ENCODE results near the gene SKAP2.
"Not testable (repeated sequence)": the region's sequence is repeated elsewhere in the genome, so short reads cannot be mapped to it uniquely, and the experiment has no call there.

SKAP2 gene

GRCh38 chr7:26857506-26858240 is 6.7 kb downstream of the SKAP2 start:
- in situ Hi-C loops (cut with MboI; ENCODE audit: low sequenced_read_pairs) = no loop called here

GRCh38 chr7:26857170-26857505 is 7.3 kb downstream of the SKAP2 start:
- in situ Hi-C loops (cut with MboI; ENCODE audit: low sequenced_read_pairs) = no loop called here

DNA sequence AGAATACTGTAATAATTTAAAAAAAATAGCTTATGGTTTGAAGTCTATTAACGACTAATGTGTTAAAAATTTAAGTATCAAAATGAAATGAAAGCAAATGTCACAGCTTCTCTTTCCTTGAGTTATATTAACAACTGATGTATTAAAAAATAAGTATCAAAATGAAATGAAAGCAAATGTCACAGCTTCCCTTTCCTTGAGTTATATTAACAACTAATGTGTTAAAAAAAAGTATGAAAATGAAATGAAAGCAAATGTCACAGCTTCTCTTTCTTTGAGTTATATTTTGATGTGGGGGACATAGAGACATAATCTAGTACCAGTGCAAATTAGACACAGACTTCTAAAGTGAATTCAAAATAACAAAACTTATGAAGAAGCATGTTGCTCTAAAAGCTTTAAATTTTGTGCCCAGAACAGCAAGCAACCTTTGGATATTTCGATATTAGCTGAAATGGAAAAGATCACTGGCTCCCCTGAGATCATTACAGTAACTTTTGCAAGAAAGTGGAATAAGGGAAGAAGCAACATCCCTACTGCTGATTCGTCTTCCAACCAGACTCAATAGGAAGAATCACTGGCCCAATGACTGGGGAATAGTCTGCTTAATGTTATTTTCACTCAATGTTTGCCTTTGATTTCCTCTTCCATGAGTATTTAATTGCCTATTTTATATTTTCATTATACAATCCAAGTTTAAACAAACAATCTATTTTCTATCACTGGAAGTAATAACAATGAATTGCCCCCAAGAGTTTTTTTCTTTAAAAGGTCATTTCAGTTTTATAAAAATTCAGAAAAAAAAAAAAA is 8.0 kb downstream of the SKAP2 start:
- in situ Hi-C loops (cut with MboI; ENCODE audit: low sequenced_read_pairs) = no loop called here

DNA sequence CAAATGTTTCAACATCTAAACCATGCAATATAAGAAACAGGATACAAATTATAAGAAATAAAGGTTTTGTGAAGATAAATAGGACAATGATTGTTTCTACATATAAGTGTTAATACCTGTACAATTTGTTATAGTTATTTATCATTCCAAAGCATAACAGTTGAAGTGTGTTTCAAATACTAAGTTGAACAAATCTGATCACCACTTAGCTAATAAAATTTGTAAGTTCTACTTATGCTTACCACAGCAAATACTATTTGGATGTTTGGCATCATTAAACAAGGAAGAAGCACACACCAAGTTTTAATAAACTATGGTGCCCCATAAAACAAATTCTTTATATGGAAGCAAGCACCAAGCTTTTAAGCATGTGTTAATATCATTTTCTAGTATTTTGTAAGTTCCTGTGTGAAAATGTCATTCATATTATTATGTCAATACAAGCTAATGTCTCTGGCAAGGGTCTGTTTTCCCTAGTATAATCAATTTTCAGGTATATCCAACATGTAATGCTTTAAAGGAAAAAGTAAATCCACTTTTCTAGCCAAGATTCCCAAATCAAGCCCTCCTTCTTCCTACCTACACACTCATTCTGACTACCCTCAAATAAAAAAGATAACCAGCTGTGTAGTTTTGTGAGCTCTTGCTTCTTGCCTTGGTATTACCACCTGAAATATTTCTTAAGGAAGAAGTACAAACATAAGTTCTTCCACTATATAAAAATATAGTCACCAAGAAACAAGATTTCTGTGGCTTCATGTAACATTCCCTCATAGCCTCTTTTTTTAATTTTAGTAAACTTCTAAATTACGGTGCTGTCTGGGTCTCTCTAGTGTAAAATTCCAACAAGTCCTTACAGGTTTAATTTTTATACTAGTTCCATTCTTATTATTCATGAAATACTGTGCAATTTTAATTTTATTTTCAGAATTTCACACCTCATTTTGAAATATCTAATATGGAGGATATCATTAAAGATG is 9.2 kb downstream of the SKAP2 start:
- in situ Hi-C loops (cut with MboI; ENCODE audit: low sequenced_read_pairs) = no loop called here

GRCh38 chr7:26853788-26854393 is 10.5 kb downstream of the SKAP2 start:
- in situ Hi-C loops (cut with MboI; ENCODE audit: low sequenced_read_pairs) = no loop called here

DNA sequence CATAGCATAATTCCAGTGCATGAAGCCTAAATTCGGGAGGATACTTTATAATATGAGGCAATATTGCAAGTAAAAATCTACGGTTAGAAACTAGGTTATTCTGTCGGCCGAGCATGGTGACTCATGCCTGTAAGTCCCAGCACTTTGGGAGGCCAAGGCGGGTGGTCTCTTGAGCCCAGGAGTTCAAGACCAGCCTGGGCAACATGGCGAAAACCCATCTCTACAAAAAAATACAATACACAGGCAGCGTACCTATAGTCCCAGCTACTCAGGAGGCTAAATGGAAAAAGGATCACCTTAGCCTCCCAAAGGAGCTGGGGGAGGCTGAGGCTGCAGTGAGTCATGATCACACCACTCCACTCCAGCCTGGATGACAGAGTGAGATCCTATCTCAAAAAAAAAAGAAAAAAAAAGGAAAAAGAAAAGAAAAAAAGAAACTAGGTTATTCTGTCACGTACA is 14.2 kb downstream of the SKAP2 start:
- in situ Hi-C loops (cut with MboI; ENCODE audit: low sequenced_read_pairs) = no loop called here

GRCh38 chr7:26843705-26844104 is 20.7 kb downstream of the SKAP2 start:
- in situ Hi-C loops (cut with MboI; ENCODE audit: low sequenced_read_pairs) = no loop called here

DNA sequence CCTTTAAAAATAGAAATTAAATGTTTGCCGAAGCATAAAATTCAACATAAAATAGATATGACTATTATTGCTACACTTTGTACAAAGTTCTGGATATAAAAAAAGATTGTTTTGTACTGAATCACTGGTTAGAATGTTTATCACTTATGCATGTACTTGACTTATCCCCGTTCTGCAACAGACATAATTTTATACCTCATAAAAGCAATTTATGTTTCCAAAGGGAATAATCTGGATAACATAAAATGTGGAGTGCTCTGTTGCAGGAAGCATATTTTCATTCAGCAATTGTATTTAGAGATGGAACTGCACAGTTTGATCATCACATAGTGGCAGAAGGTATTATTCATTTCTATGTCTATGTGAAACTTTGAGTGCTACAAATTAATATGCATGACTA is 21.5 kb downstream of the SKAP2 start:
- in situ Hi-C loops (cut with MboI; ENCODE audit: low sequenced_read_pairs) = no loop called here

GRCh38 chr7:26841003-26841739 is 23.2 kb downstream of the SKAP2 start:
- in situ Hi-C loops (cut with MboI; ENCODE audit: low sequenced_read_pairs) = no loop called here

DNA sequence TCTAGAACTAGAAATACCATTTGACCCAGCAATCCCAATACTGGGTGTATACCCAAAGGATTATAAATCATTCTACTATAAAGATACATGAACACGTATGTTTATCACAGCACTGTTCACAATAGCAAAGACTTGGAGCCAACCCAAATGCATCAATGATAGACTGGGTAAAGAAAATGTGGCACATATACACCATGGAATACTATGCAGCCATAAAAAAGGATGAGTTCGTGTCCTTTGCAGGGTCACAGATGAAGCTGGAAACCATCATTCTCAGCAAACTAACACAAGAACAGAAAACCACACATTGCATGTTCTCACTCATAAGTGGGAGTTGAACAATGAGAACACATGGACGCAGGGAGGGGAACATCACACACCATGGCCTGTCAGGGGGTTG is 27.6 kb downstream of the SKAP2 start:
- in situ Hi-C loops (cut with MboI; ENCODE audit: low sequenced_read_pairs) = not testable (repeated sequence)

DNA sequence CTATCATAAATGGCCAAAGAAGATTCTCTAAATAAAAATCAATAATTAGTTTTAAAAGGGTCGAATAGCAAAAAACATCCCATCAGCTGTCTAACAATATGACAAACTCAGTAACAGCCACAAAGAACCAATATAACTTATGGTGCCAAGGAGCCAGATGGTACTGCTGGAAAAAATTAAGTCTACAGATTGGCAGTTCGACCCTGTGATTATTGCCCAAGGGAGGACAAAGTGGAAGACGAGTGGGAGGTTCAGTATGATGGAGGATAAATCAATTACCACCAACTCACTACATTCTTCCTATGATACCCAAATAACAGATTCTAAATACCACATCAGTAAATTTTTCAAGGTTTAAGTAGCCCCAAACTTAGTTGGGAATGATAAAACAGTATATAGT is 49.0 kb downstream of the SKAP2 start:
- in situ Hi-C loops (cut with MboI; ENCODE audit: low sequenced_read_pairs) = no loop called here

- in situ Hi-C loops (cut with MboI; ENCODE audit: low sequenced_read_pairs) = no loop called here
Observed at GRCh38 chr7:26813432-26813831, 51.0 kb downstream of the SKAP2 start.

DNA sequence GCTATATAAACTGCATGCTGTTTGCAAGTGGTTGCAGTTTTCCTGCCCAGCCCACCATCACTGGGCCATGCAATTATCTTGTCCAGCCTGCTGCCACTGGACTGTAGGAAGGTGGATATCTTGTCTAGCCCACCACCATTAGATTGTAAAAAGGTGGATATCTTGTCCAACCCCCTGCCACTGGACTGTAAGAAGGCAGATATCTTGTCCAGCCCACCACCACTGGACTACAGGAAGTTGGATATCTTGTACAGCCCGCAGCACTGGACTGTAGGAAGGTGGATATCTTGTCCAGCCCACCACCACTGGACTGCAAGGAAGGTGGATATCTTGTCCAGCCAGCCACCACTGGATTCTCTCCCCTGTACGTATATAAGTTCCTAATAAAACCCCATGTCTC is 69.8 kb downstream of the SKAP2 start:
- in situ Hi-C loops (cut with MboI; ENCODE audit: low sequenced_read_pairs) = no loop called here

- in situ Hi-C loops (cut with MboI; ENCODE audit: low sequenced_read_pairs) = no loop called here
Observed at GRCh38 chr7:26792576-26792975, 71.8 kb downstream of the SKAP2 start.

GRCh38 chr7:26792006-26792405 is 72.4 kb downstream of the SKAP2 start:
- in situ Hi-C loops (cut with MboI; ENCODE audit: low sequenced_read_pairs) = no loop called here

DNA sequence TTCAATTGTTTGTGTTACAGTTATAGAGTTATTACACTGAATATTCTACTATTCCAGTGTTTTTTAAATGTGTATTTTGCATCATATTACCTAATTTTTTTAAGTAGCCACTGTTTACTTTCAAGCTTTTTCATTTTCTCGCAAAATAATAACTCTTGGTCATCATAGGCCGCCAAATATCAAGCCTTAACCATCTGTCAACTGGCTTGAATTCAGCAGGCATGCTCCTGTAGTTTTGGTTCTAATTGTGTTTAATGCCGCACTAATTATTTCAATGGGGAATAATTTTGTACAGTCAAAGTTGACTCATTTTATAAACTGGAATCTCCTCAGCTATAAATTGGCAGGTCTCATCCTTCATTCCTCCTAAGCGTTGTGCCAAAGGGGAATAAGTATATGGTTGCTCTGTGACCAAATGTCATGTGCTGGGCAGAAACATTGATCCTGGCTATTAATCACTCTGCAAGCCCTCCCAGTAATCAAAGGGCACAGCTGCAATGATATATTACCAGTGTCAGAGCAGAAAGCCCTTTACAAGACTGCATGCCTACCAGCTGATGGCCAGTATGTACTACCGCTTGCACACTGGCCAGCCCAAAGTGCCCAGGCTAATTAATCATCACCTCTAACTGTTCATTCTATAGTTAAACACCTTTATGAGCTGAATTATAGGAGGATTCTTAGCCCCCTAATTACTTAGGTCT is 74.8 kb downstream of the SKAP2 start:
- in situ Hi-C loops (cut with MboI; ENCODE audit: low sequenced_read_pairs) = no loop called here

- in situ Hi-C loops (cut with MboI; ENCODE audit: low sequenced_read_pairs) = no loop called here
Observed at GRCh38 chr7:26787701-26788100, 76.7 kb downstream of the SKAP2 start.

DNA sequence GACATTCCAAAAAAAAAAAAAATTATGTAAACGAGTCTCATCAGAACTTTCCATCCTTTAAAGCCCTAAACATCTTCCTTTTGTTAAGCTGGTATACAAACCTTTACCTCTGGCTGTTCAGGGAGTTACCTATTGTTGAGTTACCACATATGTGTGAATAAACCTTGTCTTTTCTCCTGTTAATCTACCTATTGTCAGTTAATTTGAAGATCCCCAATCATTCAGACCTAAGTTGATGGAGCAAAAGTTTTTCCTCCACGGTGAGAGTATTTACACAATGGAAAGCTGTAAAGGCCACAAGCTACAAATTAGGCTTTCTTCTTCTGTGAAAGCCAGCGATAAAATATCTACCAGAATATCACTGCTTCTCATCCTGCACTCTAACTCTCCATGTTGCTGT is 80.3 kb downstream of the SKAP2 start:
- in situ Hi-C loops (cut with MboI; ENCODE audit: low sequenced_read_pairs) = no loop called here

DNA sequence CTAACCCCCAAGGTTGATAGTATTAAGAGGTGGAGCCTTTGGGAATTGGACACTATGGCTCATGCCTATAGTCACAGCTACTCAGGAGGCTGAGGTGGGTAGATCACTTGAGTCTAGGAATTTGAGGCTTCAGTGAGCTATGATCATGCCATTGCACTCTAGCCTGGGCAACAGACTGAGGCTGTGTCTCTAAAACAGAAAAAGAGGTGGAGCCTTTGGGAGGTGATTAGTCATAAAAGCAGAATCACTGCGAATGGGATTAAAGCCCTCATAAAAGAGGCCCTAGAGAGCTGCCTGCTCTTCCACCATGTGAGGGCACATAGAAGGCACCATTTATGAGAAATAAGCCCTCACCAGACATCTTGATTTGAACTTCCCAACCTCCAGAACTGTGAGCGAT is 81.9 kb downstream of the SKAP2 start:
- in situ Hi-C loops (cut with MboI; ENCODE audit: low sequenced_read_pairs) = no loop called here

Measured in hTERT RPE-1 (cell line).